Hindlimb muscle (tissue), 1 donor: ENCODE measurements around the gene PSMB8. TPM values are rescaled to one million over a fixed set of nuclear protein-coding genes. Genes with fewer than 3 reads are reported as not detected.
A peak's percentile ranks its signal among the peaks of the same experiment; 100 is the strongest.
"Not testable (repeated sequence)": the region's sequence is repeated elsewhere in the genome, so short reads cannot be mapped to it uniquely, and the experiment has no call there.

ENCODE experiments used
- DNase-seq: peaks from one replicate; pipeline ENCODE4 v3.0.0-alpha.2; 2013
- polyA plus RNA-seq: library from polyadenylated mRNA; unstranded; fragments of 120-200 nt; gene quantifications from one replicate; pipeline ENCODE4 v1.2.1, GENCODE V29; 2013; ENCODE audit not compliant: insufficient read length

Gene PSMB8
- polyA plus RNA-seq, 1 donor: 13.9 TPM

- no peak for DNase-seq
These were observed 7.0 kb downstream of the PSMB8 start for GRCh38 chr6:32836873-32837272.

GRCh38 chr6:32835167-32835893, 8.5 kb downstream of the PSMB8 start:
- DNase-seq: no peak

- DNase-seq: no peak
These were observed 10.2 kb downstream of the PSMB8 start for GRCh38 chr6:32833664-32834063.

GRCh38 chr6:32832535-32832934, 11.3 kb downstream of the PSMB8 start:
- DNase-seq: no peak

GRCh38 chr6:32830936-32831335, 12.9 kb downstream of the PSMB8 start:
- DNase-seq: no peak

- no peak for DNase-seq
These were observed 13.8 kb downstream of the PSMB8 start for GRCh38 chr6:32830017-32830416.

- no peak for DNase-seq
These were observed 14.4 kb downstream of the PSMB8 start for GRCh38 chr6:32829495-32829894.

- no peak for DNase-seq
These were observed 16.8 kb downstream of the PSMB8 start for GRCh38 chr6:32827025-32827424.

GRCh38 chr6:32825966-32826365, 17.9 kb downstream of the PSMB8 start:
- DNase-seq: no peak

- no peak for DNase-seq
These were observed 24.1 kb downstream of the PSMB8 start for GRCh38 chr6:32819729-32820128.

GRCh38 chr6:32818867-32819266, 25.0 kb downstream of the PSMB8 start:
- DNase-seq: no peak

- no peak for DNase-seq
These were observed 27.1 kb downstream of the PSMB8 start, which contains the start of gene HLA-DOB for GRCh38 chr6:32816746-32817204. Gene HLA-DOB, minus strand, starts transcription at chr6:32817002. Its CDS starts 51 bp downstream, at chr6:32816951.

GRCh38 chr6:32815996-32816395, 27.9 kb downstream of the PSMB8 start:
- no peak for DNase-seq

- DNase-seq: no peak
These were observed 28.7 kb downstream of the PSMB8 start for GRCh38 chr6:32815115-32815514.

GRCh38 chr6:32814145-32814544, 29.7 kb downstream of the PSMB8 start:
- no peak for DNase-seq

GRCh38 chr6:32809171-32809570, 34.7 kb downstream of the PSMB8 start:
- no peak for DNase-seq

- no peak for DNase-seq
These were observed 36.7 kb downstream of the PSMB8 start for GRCh38 chr6:32807020-32807580.

GRCh38 chr6:32805404-32805803, 38.4 kb downstream of the PSMB8 start:
- DNase-seq: not testable (repeated sequence)

- no peak for DNase-seq
These were observed 40.4 kb downstream of the PSMB8 start for GRCh38 chr6:32803416-32803815.

GRCh38 chr6:32799740-32800139, 44.1 kb downstream of the PSMB8 start:
- DNase-seq: no peak

- no peak for DNase-seq
These were observed 44.7 kb downstream of the PSMB8 start for GRCh38 chr6:32799168-32799567.

- DNase-seq: peak; percentile 69
These were observed 46.7 kb downstream of the PSMB8 start for GRCh38 chr6:32796848-32797776.

GRCh38 chr6:32794510-32794909, 49.3 kb downstream of the PSMB8 start:
- DNase-seq: no peak
